GM18873 (cell line): ENCODE data around the gene NXN.
"Not testable (repeated sequence)": the region's sequence is repeated elsewhere in the genome, so short reads cannot be mapped to it uniquely, and the experiment has no call there.

Experiments used
- ATAC-seq: cut with Tn5 transposase; IDR thresholded peaks from one replicate; pipeline ENCODE4 v1.9.1; 2021; ENCODE audit warnings: mild to moderate bottlenecking, moderate library complexity, moderate number of reproducible peaks; ENCODE audit not compliant: unreplicated experiment, low FRiP score

The NXN gene

DNA sequence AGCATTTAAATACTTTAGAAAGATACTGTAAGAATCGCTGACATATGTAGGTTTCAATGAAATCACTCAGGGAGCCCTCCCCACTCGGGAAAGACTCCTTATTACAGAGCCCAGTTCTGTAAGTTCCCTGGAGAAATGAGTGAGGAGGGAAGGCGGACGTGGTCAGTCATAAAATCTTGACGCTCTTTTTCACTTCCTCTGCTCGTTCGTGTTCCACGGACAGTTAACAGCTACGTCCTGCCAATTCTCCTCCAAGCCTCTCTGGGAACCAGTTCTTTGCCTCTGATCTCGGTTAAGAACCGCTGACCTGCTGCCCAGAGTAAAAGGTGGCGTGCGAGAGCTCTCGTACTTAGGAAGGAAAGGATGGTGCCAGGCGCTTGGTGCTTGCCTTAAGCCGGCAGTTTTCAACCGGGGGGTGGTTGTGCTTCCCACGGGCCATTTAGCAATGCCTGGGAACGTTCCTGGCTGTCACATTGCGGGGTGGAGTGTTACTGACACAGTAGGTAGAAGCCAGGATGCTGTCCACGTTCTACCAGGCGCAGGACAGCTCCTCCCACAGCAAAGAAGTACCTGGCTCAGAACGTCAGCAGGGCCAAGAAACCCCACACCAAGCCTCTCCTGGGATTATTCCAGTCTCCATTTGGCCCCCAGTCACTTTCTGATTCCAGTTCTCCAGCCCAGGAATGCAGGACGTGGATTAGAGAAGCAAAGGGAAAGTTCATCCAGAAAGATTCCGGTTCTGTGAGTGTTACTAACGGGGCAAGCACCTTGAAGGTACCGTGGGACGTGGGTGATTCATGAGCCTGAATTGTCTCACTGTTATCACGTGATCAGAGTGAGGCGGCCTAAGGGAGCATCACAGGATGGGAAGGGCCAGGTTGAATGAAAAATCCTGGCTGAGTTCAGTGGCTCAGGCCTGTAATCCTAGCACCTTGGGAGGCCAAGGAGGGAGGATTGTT lies 109.7 kb downstream of the NXN start:
- no peak for ATAC-seq

DNA sequence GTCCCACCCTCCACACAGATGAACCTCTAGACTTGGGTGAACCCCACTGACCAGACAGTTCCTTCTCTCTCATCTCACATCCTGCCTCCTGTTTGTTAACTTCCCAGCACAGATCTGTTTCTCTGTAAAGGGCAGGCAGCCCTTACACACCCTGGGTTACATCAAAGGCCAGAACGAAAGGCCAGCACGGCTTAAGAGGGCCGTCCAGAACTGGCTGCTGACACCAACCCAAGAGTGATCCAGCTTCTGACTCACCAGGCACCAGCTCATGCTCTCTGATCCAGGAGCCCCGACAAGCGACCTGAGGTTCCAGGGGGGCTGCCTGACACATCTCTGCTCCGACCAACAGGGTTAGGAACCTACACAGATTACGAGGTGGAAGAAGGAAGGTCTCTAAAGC lies 110.5 kb downstream of the NXN start:
- ATAC-seq = no peak

DNA sequence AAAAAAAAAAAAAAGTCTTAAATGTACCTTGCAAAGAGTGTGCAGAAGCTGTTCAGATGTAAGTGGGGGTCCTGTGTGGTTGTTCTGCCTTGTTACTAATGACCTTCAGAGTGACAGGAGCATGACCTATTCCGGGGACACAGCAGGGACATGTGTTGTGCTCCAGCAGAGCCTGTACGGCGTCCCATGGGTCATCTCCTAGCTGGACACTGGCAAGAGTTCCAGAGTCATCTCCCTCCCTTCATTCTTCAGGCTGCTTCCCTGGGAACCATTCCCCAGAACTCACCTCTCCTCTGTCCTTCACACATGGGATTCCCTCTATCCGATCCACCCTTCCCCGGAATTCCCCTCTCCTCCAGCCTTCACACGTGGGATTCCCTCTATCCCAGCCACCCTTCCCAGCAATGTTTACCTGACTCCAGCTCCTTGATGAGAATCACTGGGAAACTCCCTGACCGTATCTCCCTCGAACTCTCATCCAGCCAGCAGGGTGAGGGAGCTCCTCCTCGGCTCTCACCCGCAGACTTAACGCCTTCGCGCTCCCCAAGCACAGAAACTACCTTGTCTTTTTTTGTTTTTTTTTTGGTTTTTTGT lies 111.6 kb downstream of the NXN start:
- ATAC-seq = no peak

DNA sequence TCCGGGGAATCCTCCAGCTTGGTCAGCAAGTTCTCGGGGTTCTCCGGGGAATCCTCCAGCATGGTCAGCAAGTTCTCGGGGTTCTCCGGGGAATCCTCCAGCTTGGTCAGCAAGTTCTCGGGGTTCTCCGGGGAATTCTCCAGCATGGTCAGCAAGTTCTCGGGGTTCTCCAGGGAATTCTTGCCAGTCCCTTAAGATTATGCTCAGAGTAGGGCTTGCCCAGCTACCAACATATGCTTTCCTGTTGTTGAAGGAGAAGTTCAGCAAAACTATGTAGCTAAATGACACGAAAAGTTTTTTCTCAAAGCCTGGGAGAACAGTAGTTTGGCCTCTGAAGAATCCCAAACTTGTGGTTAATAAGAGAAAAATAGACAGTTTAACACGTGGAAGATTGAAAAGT lies 112.3 kb downstream of the NXN start:
- ATAC-seq = not testable (repeated sequence)

GRCh38 chr17:866568-867103 lies 112.9 kb downstream of the NXN start:
- no peak for ATAC-seq

DNA sequence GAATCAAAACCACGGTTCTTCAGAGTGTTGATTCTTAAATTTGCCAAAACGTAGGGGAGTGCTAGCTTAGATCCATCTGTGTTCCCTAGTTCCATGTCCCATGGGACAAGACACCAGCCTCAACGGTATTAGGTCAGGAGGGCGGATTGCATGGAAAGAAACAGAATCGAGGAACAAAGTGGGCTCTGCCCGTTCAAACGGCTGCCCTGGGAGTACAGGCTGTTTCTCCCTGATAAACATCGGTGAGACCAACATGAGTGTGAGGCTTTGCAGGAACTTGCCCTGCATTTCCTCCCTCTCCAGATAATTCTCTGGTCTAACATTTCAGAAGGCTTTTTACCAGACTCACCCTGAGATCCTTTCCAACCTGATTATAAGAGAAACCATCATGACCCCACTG lies 115.3 kb downstream of the NXN start:
- no peak for ATAC-seq

DNA sequence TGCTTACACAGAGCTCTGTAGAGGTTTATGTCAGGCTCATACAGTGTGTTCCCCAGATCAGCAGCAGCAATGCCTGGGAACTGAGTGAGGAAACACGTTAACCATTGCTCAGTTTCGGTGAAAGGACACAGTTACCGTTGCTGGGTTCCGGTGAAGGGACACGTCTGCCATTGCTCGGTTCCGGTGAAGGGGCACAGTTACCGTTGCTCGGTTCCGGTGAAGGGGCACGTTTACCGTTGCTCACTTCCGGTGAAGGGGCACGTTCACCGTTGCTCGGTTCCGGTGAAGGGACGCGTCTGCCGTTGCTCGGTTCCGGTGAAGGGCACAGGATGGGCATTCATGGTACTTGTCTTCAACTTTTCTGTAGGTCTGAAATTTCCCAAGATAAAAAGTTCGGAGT lies 115.7 kb downstream of the NXN start:
- no peak for ATAC-seq

GRCh38 chr17:862582-862981 lies 117.0 kb downstream of the NXN start:
- no peak for ATAC-seq

GRCh38 chr17:861364-861763 lies 118.2 kb downstream of the NXN start:
- no peak for ATAC-seq

DNA sequence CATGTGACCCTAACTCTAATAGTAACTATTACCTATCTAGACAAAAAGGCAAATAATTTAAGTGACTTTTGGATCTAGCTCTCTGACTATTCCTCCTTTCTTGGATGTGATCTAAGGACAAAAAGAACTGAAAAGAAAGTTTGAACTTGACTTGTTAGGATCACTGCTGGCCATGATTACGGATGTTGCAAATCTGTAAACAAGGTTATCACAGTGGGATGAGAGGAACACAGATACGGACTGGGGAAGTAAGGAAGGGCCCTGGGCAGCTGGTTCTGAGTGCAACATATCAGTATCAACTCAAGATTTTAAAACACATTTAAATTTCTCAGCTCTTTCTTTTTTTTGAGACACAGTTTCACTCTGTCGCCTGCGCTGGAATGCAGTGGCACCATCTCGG lies 118.8 kb downstream of the NXN start:
- no peak for ATAC-seq

- ATAC-seq = no peak
Measured at GRCh38 chr17:859824-860195, 119.8 kb downstream of the NXN start.

GRCh38 chr17:859061-859823 lies 120.3 kb downstream of the NXN start:
- ATAC-seq = no peak

- ATAC-seq = no peak
Measured at GRCh38 chr17:856149-856548, 123.4 kb downstream of the NXN start.

DNA sequence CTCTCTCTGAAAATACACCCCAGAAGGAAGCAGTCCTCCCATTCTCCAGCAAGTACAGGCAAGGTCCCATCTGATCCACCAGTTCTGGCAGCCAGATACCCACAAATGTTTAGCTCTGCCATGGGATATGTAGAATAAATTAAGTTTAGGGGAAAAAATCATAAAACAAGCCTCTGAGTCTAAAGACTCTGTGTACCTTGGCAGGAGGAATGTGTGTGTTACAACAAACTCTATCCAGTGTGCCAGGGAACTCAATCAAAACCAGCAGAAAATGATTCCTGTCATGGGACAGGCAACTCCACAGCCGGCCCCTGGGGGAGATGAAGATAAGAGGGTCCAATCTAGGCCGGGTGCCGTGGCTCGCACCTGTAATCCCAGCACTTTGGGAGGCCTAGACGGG lies 124.0 kb downstream of the NXN start:
- no peak for ATAC-seq

DNA sequence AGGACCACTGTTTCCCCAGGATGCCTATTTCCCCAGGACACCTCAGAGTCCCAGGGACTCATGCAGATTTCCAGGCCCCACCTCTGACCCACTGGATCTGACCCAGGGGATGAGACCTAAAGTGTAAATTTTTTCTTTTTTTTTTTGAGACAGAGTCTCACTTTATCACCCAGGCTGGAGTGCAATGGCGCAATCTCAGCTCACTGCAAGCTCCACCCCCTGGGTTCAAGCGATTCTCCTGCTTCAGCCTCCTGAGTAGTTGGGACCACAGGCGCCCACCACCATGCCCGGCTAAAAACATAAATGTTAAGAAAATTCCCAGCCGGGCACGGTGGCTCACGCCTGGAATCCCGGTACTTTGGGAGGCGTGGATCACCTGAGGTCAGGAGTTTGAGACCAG lies 126.7 kb downstream of the NXN start:
- not testable (repeated sequence) for ATAC-seq

GRCh38 chr17:852349-852748 lies 127.2 kb downstream of the NXN start:
- ATAC-seq = no peak

GRCh38 chr17:851924-852323 lies 127.7 kb downstream of the NXN start:
- no peak for ATAC-seq

DNA sequence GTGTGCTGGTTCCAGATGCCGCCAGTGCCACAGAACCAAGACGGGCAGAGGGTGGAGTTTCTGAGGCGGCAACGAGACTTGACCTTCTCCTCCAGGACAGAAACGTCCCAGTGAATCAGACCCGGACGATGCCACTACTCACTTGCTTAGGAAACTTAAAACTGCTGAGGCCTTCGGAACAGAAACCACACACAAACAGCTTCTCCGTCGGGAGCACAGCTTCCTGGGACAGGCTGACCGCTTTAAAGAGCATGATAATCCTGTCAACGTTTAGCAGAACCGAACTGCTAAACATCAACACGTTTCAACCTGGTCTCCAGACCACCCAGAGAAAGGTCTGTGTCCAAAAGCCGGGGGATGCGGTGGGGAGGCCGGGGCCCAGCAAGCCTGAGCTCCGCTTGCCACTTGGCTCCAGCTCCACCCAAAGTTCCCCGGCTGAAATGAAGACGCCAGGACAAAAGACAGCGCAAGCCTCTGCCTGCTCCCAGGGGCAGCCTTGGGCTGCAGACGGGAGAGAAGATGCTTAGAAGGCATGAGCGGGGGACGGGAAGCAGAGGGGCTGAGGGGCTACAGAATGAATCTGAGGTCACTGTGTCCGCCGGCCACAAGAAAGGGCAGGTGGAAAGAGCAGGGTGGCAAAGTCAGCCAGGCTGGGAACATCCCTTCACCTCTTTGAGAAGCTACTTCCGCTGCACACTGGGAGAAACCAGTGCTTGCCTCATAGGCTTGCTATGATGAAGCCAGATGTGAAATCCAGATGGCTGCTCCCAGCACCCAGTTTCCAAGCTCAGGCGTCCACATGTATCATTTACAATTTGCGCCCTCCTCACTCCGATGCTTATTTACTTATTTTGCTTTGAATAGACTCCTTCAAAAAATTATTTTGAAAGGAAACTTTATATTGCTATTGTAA lies 128.5 kb downstream of the NXN start:
- ATAC-seq = no peak

DNA sequence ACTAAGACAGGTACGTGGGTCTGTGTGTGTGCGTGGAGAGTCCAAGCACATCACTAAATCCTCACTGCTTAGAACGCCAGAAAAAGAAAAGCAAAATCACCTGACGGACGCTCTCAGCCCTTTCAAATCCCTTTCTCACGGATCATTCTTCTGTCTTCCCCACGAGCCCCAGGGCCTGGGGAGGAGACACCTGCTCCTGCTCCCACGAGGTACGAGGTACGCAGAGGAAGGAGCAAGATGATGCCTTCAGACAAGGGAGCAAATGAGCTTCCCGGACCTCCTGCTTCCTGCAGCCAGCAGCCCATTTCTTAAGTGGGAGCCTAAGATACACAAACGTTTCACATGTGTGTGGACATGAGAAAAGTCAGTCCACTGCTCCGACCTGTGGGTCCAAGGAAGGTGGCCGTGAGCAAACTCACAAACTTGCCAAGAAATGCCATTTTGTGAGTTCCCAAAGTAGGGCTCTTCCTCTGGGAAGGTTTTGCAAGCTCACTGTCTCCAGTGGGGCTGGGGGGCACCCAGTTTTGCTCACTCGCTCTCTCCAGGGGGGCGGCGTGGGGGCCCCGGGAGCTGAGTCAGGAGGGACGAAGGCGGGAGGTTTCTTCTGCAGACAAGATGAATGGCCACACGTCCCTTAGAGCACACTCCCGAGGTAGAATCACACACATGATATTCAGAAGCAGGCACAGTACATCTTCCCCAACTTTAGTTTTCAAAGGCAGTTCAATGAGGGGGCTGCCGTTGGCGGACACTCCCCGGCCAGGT lies 129.3 kb downstream of the NXN start:
- no peak for ATAC-seq
